NCI-H1436 (cell line): ENCODE results near the gene CCDC9B.
A peak's percentile ranks its signal among the peaks of the same experiment; 100 is the strongest.

Source experiments
- DNase-seq: peaks from one replicate; lab custom pipeline; 2025; lab: John Stamatoyannopoulos, UW

The CCDC9B gene

GRCh38 chr15:40331026-40331425, 9.7 kb downstream of the CCDC9B start:
- DNase-seq, result no peak

- peak; percentile 68 for DNase-seq
Observed at GRCh38 chr15:40330368-40330836, 10.3 kb downstream of the CCDC9B start.

DNA sequence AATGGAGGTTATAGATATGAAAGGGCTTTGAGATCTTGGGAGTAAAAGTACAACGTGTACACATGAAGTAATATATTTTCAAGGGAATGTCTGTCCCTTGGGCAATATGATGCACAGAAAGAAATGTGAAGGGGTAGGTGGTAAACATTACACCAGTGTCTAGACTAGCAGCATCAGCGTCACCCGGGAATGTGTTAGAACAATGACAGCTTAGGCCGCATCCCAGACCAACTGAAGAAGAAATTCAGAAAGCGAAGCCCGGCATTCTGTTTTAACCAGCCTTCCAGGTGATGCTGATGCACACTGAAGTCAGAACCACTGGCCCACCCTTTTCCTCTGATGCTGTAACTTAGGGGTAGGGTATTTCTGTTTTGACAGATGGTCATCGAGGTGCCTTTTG, 10.9 kb downstream of the CCDC9B start:
- DNase-seq, result no peak

- DNase-seq, result no peak
Observed at GRCh38 chr15:40328751-40329150, 12.0 kb downstream of the CCDC9B start.

- DNase-seq, result no peak
Observed at GRCh38 chr15:40328176-40328575, 12.6 kb downstream of the CCDC9B start.

GRCh38 chr15:40327457-40327856, 13.3 kb downstream of the CCDC9B start:
- no peak for DNase-seq

GRCh38 chr15:40325700-40326099, 15.0 kb downstream of the CCDC9B start:
- DNase-seq, result no peak

GRCh38 chr15:40325188-40325587, 15.6 kb downstream of the CCDC9B start:
- no peak for DNase-seq

- DNase-seq, result no peak
Observed at GRCh38 chr15:40323953-40324937, 16.5 kb downstream of the CCDC9B start.

- peak; percentile 88 for DNase-seq
Observed at GRCh38 chr15:40323239-40323952, 17.3 kb downstream of the CCDC9B start, which contains the start of gene INAFM2. TSS of gene INAFM2 (plus strand) at chr15:40323692. CDS start at chr15:40324056, 364 bp downstream.

- DNase-seq, result no peak
Observed at GRCh38 chr15:40322531-40323238, 18.1 kb downstream of the CCDC9B start.

DNA sequence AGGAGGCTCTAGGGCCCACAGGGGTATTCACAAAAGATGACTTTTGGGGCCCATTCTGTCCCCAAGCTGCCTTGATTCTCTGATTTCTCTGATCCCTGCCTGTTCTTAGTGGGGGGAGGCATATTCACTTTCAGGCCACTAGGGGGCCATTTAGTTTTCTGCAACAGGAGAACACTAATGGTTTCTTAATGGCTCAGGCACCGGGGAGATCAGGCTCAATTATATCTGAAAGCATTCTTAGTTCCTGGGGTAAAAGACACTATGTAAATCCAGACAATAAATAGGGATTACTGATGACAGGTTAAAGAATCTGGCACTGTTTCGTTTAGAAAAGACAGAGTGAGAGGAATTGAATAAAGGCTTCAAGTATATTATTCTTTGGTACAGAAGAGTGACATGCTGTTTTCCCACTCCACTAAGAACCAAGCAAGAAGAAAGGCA, 19.8 kb downstream of the CCDC9B start:
- DNase-seq, result peak; percentile 83

- no peak for DNase-seq
Observed at GRCh38 chr15:40320409-40320808, 20.3 kb downstream of the CCDC9B start.

- no peak for DNase-seq
Observed at GRCh38 chr15:40317580-40317979, 23.2 kb downstream of the CCDC9B start.

DNA sequence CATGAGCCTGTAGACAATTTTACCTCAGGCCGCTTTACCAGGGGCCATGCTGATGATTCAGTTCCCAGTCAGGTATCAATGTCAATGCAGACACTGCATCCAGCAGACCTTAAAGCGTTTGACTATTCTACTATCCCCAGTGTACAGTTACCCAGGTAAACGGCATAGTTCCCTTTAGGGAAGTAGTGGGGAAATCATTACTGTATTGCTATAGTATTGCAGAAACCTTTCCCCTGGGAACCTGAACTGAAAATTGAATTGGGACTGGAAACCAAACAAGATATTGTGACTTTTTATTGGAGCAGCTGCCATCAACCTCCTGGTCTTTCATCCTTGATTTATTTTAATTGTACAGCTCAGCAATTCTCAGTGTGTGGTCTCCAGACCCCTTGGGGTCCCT, 23.8 kb downstream of the CCDC9B start:
- DNase-seq, result no peak

GRCh38 chr15:40314723-40315276, 25.9 kb downstream of the CCDC9B start:
- DNase-seq, result no peak

GRCh38 chr15:40313531-40314398, 27.0 kb downstream of the CCDC9B start:
- DNase-seq, result peak; percentile 63

DNA sequence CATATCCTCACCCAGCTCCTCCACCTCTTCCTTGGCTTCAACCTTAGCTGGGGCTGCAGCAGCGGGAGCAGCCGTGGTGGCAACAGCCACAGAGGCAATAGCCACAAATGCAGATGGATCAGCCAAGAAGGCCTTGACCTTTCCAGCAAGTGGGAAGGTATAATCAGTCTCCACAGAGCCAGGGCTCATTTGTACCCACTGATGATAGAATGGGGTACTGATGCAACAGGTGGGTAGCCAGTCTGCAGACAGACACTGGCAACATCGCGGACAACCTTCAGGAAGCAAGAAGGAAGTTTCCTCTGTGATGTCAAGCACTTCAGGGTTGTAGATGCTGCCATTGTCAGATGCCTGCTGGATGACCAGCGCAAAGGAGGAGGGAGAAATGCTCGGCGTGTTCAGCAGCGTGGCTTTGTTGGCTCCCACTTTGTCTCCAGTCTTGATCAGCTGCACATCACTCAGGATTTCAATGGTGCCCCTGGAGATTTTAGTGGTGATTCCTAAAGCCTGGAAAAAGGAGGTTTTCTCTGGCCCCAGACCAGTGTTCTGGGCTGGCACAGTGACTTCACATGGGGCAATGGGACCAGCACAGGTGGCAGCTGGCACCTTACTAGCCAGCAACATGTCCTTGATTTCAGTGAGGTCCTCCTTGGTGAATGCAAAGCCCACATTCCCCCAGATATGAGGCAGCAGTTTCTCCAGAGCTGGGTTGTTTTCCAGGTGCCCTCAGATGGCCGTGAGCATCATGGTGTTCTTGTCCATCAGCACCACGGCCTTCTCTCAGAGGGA, 28.2 kb downstream of the CCDC9B start:
- DNase-seq, result no peak

- DNase-seq, result no peak
Observed at GRCh38 chr15:40310993-40311392, 29.7 kb downstream of the CCDC9B start.
